ENCODE measurements around the gene ZNF256. TPM values are rescaled to one million over a fixed set of nuclear protein-coding genes. Genes with fewer than 3 reads are reported as not detected.

ZNF256 gene
- 3.8 TPM for total RNA-seq

DNA sequence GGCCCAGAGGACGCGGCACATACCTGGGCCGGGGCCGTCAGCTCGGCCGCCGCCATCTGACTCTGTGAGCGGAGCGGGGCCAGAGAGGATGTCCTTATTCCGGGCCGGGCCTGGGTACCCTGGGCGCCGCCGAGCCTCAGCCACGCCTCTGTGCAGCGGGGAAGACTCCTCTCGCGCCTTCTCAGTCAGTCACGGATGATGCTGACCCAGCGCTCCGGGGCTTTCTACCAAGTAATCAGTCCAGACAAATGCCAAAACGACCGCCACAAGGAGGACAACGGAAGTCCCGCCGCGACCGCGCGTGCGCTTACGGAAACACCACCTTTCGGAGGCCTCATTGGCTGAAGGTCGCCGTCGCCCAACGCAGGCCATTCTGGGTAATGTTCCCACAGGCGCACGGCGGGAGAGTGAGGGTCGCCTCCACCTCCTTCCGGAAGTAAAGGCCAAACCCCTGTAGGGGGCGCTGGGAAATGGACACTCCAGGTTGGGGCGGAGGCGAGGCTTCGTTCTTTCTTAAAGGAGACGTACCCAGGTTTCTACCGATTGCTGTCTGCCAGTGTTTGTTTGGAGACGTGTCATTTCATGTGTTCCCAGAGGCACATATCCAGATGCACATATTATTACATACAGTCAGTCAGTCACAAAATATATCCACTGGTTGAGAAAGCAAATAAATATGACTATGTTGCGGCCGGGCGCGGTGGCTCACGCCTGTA is at the start of gene ZNF256:
Gene ZNF256 (minus strand): TSS at position 288 of the 716 bp plus-strand sequence. CDS start 232 bp downstream, at position 56.
- Histone ChIP-seq H3K27me3 (no peaks in the 10 kb centered on the region), H3K4me1 (no peaks in the 10 kb centered on the region), H3K4me3 (peak within 1 kb of the TSS; percentile 58 to 82), H3K36me3 (peaks cover 16 to 21% of the 10 kb centered on the region in 2 donors), H3K9me3 (peaks cover 39 to 54% of the 10 kb centered on the region in 2 donors), H3K27ac (peak within 1 kb of the TSS; percentile 78 to 82)
- peak; percentile 55 to 95 for DNase-seq (ENCODE audit: low spot score in 2 of 2)
- intact Hi-C loops (cut with DNase I), result loop anchor here (1.0 kb wide), 1 partner anchor 208 kb away; no protein-coding TSS in a partner anchor
- TF ChIP-seq, protein P1, sequence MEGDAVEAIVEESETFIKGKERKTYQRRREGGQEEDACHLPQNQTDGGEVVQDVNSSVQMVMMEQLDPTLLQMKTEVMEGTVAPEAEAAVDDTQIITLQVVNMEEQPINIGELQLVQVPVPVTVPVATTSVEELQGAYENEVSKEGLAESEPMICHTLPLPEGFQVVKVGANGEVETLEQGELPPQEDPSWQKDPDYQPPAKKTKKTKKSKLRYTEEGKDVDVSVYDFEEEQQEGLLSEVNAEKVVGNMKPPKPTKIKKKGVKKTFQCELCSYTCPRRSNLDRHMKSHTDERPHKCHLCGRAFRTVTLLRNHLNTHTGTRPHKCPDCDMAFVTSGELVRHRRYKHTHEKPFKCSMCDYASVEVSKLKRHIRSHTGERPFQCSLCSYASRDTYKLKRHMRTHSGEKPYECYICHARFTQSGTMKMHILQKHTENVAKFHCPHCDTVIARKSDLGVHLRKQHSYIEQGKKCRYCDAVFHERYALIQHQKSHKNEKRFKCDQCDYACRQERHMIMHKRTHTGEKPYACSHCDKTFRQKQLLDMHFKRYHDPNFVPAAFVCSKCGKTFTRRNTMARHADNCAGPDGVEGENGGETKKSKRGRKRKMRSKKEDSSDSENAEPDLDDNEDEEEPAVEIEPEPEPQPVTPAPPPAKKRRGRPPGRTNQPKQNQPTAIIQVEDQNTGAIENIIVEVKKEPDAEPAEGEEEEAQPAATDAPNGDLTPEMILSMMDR (IDR thresholded peaks at IDR 0.05), result peak; percentile 33 to 47 (median 46)

DNA sequence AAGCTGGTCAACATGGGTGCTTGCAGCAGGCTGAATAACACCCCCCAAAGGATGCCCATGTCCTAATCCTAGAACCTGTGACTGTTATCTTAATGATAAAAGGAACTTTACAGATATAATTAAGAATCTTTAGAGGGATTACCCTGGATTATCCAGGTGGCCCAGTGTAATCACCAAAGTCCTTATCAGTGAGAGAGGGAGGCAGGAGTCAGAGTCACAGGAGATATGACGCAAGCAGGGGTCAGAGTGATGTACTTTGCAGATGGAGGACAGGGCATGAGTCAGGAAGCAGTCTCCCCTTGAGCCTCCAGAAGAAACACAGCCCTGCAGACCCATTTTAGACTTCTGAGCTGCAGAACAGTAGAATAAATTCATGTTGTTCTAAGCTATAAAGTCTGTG is 45.3 kb upstream of the ZNF256 start:
- intact Hi-C loops (cut with DNase I), result no loop called here
- Histone ChIP-seq H3K9me3 (peaks cover 63 to 88% of the 10 kb centered on the region in 2 donors), H3K4me3 (no peak overlapping the region), H3K36me3 (peaks cover 55 to 86% of the 10 kb centered on the region in 2 donors), H3K27ac (no peak overlapping the region), H3K4me1 (no peaks in the 10 kb centered on the region), H3K27me3 (no peaks in the 10 kb centered on the region)
- DNase-seq (ENCODE audit: low spot score in 2 of 2), result no peak
- TF ChIP-seq, protein P1 (IDR thresholded peaks at IDR 0.05), result no peak

DNA sequence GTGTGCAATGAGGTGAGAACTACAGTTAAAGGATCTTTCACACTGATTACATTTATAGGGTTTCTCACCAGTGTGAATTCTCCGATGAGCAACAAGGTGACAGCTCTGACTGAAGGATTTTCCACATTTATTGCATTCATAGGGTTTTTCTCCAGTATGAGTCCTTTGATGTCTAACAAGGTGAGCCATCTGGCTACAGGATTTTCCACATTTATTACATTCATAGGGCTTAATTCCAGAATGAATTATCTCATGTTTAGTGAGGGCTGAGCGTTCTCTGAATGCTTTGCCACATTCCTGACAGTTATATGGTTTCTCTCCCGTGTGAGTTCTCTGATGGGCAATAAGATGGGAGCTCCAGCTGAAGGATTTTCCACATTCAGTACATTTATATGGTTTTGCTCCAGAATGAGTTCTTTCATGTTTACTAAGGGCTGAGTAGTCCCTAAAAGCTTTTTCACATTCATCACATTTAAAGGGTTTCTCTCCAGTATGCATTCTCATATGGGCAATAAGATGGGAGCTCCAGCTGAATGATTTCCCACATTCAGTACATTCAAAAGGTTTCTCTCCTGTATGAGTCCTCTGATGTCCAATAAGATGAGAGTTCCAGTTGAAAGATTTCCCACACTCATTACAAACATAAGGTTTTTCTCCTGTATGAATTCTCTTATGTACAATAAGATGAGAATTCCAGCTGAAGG is 31.2 kb upstream of the ZNF256 start:
- intact Hi-C loops (cut with DNase I), result no loop called here
- DNase-seq (ENCODE audit: low spot score in 2 of 2), result no peak
- Histone ChIP-seq H3K27ac (no peak overlapping the region), H3K27me3 (no peaks in the 10 kb centered on the region), H3K36me3 (peaks cover 56 to 79% of the 10 kb centered on the region in 2 donors), H3K4me3 (no peak overlapping the region), H3K4me1 (no peaks in the 10 kb centered on the region), H3K9me3 (peaks cover 98 to 99% of the 10 kb centered on the region in 2 donors)
- TF ChIP-seq, protein P1 (IDR thresholded peaks at IDR 0.05), result no peak

DNA sequence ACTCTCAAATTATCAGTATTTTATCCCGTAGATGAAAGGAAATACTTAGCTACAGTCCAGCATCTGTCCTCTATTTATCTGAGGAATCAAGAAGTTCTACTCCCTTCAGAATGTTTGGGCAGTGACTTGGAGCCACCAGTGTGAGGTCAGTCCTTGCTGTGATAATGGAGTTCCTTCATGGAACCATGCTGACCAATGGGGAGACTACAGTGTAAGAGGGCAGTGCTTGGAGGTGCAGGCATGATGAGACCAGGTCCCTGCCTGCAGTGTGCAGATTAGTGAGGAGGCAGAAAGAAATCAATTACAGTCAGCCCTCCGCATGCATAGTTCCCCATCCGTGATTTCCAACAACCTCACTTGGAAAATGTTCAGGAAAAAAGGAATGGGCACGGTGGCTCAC is 26.9 kb upstream of the ZNF256 start, which contains the start of gene C19orf18:
Gene C19orf18 (minus strand): TSS at position 101 of the 400 bp plus-strand sequence. CDS start 102 bp downstream, outside the sequence.
- Histone ChIP-seq H3K27ac (no peak within 1 kb of the TSS), H3K27me3 (no peaks in the 10 kb centered on the region), H3K9me3 (peaks cover 98% of the 10 kb centered on the region in 2 donors), H3K36me3 (peaks cover 13 to 42% of the 10 kb centered on the region in 2 donors), H3K4me1 (no peaks in the 10 kb centered on the region), H3K4me3 (no peak within 1 kb of the TSS)
- intact Hi-C loops (cut with DNase I), result no loop called here
- TF ChIP-seq, protein P1 (IDR thresholded peaks at IDR 0.05), result no peak
- no peak for DNase-seq (ENCODE audit: low spot score in 2 of 2)

DNA sequence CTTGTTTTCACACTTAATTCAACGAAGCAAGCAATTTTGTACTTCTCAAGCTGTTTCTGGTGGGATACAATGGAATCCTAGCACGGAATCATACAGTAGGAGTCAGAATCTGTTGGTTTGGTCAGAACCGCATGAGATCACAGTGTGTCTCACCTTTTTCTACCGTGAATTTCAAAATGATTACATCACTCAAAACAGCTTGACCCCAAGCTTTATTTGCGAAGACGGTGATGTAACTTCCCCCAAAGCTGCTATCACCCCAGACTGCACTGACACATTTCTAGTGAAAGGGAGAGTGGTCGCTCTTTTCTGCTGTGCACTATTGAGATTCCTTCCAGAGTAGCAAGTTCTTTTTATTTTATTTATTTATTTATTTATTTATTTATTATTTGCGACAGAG is 17.3 kb upstream of the ZNF256 start:
- H3K4me3 ChIP-seq, result no peak overlapping the region
- peaks cover 59 to 94% of the 10 kb centered on the region in 2 donors for H3K9me3 ChIP-seq
- no peaks in the 10 kb centered on the region for H3K27me3 ChIP-seq
- H3K27ac ChIP-seq, result no peak overlapping the region
- H3K4me1 ChIP-seq, result no peaks in the 10 kb centered on the region
- intact Hi-C loops (cut with DNase I), result no loop called here
- DNase-seq (ENCODE audit: low spot score in 2 of 2), result no peak
- TF ChIP-seq, protein P1 (IDR thresholded peaks at IDR 0.05), result no peak
- peaks cover 0 to 3% of the 10 kb centered on the region in 2 donors for H3K36me3 ChIP-seq
